Measurements from ENCODE around the gene IFT43.

The IFT43 gene

DNA sequence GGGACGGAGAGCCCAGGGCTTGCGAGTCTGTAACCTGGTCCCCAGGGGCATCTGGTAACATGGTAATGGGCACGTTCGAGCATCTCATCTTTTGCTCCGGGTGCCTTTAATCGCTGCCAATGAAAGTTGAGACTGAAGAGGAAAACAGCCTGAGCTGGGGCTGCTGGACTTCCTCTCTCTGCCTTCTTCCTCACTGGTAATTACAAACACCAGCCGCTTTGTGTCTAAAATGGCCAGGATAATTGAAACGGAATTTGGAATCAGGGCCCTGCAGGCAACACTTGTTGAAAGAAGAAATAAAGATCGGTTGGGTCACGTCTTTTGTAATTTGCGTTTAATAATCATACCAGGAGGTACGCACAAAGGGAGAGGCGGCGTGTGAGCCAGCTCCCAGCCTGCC, 114.7 kb downstream of the IFT43 start:
- no peaks in the 10 kb centered on the region for H3K9me3 Mint-ChIP-seq
- no peaks in the 10 kb centered on the region for H3K36me3 Mint-ChIP-seq (ENCODE audit: insufficient read depth)
- H3K27ac Mint-ChIP-seq, result no peak overlapping the region
- H3K4me1 Mint-ChIP-seq (ENCODE audit: low read depth in 2 of 2), result no peaks in the 10 kb centered on the region
- no peak overlapping the region for H3K4me3 Mint-ChIP-seq
- peaks cover 15 to 77% of the 10 kb centered on the region in 2 donors for H3K27me3 Mint-ChIP-seq
- DNase-seq (no peak), ATAC-seq (replicated peaks) (no peak)

DNA sequence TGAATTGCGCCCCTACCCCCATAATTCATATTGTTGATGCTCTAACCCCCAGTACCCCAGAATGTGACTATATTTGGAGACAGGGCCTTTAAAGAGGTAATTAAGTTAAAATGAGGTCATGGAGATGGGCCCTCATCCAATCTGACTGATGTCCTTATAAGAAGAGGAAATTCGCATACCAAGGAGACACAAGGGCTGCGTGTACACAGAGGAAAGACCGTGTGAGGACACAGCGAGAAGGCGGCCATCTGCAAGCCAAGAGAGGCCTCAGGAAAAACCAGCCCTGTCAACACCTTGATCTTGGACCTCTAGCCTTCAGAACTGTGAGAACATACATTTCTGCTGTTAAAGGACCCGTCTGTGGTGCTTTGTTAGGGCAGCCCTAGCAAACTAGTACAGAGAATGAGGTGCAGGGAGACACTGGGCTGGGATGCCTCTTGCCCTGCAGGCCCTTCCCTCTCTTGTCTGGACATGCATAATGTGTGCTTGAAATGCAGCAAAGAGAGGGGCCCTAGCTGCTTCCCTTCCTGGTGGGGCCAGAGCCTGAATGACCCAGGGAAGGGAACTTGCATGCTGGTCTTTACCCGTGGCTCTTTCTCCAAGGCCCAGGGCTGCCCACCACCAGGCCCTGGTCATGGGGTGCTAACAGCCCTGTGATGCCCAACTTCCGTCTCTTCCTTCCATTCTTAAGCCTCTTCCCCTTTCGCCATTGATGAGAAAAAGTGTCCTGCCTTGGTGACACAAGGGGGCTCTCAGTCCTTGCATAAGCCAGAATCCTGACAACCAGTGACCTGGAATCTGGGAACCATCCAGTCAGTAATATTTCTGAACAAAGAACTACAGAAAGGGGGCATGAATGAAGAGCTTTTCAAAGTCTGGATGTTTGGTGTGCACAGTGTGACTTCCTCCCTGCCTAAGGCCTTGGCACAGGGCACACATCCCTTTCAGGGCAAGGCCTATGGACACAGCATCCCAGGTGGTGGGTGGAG, 116.1 kb downstream of the IFT43 start:
- DNase-seq, result no peak
- H3K27me3 Mint-ChIP-seq, result peaks cover 28 to 83% of the 10 kb centered on the region in 2 donors

DNA sequence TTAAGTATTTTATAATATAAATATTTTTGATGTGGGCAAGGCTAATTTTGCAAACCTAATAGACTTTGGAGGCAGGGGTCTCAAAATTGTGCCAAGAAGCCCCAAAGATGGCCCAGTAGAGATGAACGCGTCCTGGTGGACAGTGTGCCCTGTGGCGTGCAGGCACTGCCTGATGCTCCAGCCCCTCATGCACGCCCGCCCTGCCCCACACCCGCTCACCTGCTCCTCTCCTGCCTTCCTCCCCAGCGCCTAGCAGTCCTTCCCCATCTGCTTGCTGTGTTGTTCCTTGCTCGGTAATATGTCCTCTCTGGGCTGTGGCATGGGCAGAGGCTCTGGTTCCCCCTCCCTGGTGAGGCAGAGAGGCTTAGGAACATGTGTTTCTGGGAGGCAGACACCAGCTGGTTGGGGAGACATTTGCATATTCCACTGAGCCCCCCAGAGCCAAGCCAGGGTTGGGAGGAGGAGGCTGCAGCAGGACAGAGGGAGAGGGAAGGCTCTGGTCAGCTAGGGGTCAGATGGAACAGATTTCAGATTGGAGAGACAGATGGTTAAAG, 119.3 kb downstream of the IFT43 start:
- no peaks in the 10 kb centered on the region for H3K4me1 Mint-ChIP-seq (ENCODE audit: low read depth in 2 of 2)
- DNase-seq (no peak), ATAC-seq (replicated peaks) (no peak)
- peaks cover 0 to 3% of the 10 kb centered on the region in 2 donors for H3K9me3 Mint-ChIP-seq
- no peak overlapping the region for H3K4me3 Mint-ChIP-seq
- no peaks in the 10 kb centered on the region for H3K36me3 Mint-ChIP-seq (ENCODE audit: insufficient read depth)
- peaks cover 30 to 83% of the 10 kb centered on the region in 2 donors for H3K27me3 Mint-ChIP-seq
- H3K27ac Mint-ChIP-seq, result no peak overlapping the region

More for the DNA sequence above, 116.1 kb downstream of the IFT43 start:
- H3K36me3 Mint-ChIP-seq (ENCODE audit: insufficient read depth), result no peaks in the 10 kb centered on the region
- ATAC-seq (replicated peaks), result no peak
- no peak overlapping the region for H3K4me3 Mint-ChIP-seq
- no peak overlapping the region for H3K27ac Mint-ChIP-seq
- no peaks in the 10 kb centered on the region for H3K4me1 Mint-ChIP-seq (ENCODE audit: low read depth in 2 of 2)
- no peaks in the 10 kb centered on the region for H3K9me3 Mint-ChIP-seq

DNA sequence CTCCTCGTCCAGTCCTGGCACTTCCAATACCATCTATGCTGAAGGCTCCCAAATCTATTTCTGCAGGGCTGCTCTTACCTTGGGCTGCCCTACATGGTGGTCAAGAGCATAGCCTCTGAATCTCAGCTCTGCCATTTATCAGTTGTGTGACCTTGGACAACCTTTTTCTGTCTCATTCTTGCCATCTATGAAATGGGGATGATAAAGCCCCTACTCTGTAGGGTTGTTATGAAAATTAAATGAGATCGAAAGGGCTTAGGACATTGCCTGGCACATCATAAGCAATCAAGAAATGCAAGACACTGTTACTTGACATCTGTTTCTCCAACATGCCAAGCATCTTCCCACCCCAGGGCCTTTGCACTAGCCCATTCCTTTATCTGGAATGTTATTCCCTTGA, 120.6 kb downstream of the IFT43 start:
- ATAC-seq (replicated peaks) (no peak), DNase-seq (no peak)
- Mint-ChIP-seq H3K27ac (no peak overlapping the region), H3K27me3 (peaks cover 30 to 76% of the 10 kb centered on the region in 2 donors), H3K4me3 (no peak overlapping the region), H3K36me3 (ENCODE audit: insufficient read depth) (no peaks in the 10 kb centered on the region), H3K4me1 (ENCODE audit: low read depth in 2 of 2) (no peaks in the 10 kb centered on the region), H3K9me3 (peaks cover 0 to 3% of the 10 kb centered on the region in 2 donors)

DNA sequence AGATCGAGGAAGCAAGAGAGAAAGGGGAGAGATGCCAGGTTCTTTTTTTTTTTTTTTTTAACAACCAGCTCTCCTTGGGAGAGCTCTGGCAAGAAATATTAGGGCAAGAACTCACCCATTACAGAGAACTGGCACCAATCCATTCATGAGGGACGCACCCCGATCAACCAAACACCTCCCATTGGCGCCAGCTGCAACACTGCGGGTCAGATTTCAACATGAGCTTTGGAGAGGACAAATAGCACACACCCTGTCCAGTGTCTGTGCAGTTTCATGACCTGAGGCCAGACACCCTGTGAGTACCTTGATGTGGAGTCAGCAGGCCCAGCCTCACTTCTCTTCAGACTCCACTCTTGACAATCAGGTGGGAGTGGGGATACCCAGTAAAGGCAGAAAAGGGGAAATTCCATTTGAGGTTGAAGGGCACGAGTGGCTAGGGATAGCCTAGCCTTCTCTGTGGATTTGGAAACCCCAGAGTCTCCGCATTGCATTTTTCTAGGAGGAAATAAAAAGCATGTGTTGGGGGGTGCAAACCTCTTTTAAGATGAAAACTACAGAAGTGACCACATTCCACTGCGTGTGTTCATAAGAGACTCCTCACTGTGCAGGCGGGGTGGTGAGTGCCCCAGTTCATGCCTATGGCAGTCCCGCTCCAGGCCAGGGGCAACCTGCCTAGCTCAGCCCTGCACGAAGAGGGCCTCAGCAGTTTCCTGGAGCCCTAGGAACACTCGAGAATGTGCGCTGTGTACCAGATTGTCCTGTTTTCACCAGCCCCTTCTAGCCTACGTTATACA, 123.7 kb downstream of the IFT43 start:
- Mint-ChIP-seq H3K27me3 (peaks cover 41 to 71% of the 10 kb centered on the region in 2 donors), H3K4me3 (no peak overlapping the region), H3K27ac (no peak overlapping the region), H3K9me3 (peaks cover 0 to 3% of the 10 kb centered on the region in 2 donors), H3K4me1 (ENCODE audit: low read depth in 2 of 2) (no peaks in the 10 kb centered on the region), H3K36me3 (ENCODE audit: insufficient read depth) (no peaks in the 10 kb centered on the region)
- DNase-seq (no peak), ATAC-seq (replicated peaks) (no peak)

DNA sequence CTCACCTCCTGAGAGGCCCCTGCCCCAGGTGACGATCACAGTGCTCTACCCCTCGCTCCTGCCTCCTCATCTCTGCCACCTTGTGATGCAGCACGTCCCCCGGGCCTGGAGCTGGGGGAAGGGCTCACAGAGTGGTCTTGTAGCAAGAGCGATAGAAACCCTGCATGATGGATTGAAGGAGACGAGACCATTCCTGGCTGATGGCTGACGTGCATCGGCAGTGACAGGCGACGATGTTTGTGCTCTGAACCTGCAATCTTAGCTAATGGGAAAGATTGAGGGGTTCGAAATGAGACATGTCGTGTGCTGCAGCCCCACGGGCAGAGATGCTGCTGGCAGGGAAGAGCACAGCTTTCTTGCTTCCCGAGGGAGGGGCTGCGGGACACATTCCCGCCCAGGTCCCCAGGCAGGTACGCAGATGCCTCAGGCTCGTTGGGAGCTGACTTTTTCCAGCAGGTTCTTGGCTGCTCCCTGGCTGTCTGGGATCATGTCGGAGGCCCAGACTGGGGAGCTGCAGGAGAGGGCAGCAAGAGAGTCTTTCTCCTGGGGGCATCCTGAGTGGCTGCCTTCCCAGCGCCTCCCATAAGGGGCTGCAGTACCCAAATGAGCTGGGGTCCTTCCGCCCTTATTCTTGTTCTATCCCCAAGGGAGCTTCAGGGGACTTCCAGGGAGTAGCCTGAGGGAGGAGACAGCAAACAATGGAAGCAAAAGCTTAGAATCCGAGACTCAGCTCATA, 127.5 kb downstream of the IFT43 start:
- Mint-ChIP-seq H3K4me3 (no peak overlapping the region), H3K36me3 (ENCODE audit: insufficient read depth) (no peaks in the 10 kb centered on the region), H3K9me3 (peaks cover 0 to 3% of the 10 kb centered on the region in 2 donors), H3K27me3 (peaks cover 47 to 73% of the 10 kb centered on the region in 2 donors), H3K4me1 (ENCODE audit: low read depth in 2 of 2) (no peaks in the 10 kb centered on the region), H3K27ac (no peak overlapping the region)
- DNase-seq (no peak), ATAC-seq (replicated peaks) (no peak)

DNA sequence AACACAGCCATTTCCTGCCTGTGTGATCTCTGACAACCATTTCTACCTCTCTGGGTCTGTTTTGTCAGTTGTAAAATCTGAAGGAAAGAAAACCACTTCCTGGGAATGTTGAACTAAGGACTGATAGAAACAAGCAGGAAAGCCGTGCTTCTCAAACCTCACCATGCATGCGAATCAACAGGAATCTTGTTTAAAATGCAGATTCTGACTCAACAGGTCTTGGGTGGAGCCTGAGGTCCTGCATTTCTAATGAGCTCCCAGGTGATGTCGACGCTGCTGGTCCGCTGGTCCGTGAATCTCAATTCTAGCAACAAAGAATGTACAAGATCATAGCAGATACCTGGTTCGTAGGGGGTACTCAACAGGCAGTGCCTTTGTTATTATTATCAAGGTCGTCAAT, 128.1 kb downstream of the IFT43 start:
- H3K36me3 Mint-ChIP-seq (ENCODE audit: insufficient read depth), result no peaks in the 10 kb centered on the region
- peaks cover 0 to 2% of the 10 kb centered on the region in 2 donors for H3K9me3 Mint-ChIP-seq
- no peaks in the 10 kb centered on the region for H3K4me1 Mint-ChIP-seq (ENCODE audit: low read depth in 2 of 2)
- H3K27me3 Mint-ChIP-seq, result peaks cover 42 to 66% of the 10 kb centered on the region in 2 donors
- H3K27ac Mint-ChIP-seq, result no peak overlapping the region
- no peak overlapping the region for H3K4me3 Mint-ChIP-seq
- ATAC-seq (replicated peaks), result no peak
- DNase-seq, result no peak

DNA sequence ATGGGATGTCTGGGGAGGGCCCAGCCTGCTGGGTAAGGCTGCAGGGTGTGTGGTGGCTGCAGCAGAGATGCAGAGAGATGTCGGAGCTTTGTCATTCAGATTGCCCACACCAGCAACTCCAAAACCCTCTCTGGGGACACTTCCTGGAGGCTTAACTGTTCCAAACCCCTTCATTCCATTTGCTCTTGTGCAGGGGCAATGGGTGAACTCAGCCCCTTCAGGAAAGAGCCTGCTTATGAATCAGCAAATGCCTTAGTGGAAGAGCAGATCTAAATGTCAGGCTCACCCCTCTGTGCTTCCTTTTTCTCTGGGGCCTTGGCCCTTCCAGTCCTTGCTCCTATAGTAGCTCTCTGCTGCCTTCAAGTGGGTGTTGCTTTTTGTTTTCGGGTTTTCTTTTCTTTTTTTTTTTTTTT, 129.5 kb downstream of the IFT43 start:
- Mint-ChIP-seq H3K9me3 (no peaks in the 10 kb centered on the region), H3K27ac (no peak overlapping the region), H3K4me1 (ENCODE audit: low read depth in 2 of 2) (no peaks in the 10 kb centered on the region), H3K36me3 (ENCODE audit: insufficient read depth) (no peaks in the 10 kb centered on the region), H3K27me3 (peaks cover 37 to 59% of the 10 kb centered on the region in 2 donors), H3K4me3 (no peak overlapping the region)
- DNase-seq (no peak), ATAC-seq (replicated peaks) (no peak)

DNA sequence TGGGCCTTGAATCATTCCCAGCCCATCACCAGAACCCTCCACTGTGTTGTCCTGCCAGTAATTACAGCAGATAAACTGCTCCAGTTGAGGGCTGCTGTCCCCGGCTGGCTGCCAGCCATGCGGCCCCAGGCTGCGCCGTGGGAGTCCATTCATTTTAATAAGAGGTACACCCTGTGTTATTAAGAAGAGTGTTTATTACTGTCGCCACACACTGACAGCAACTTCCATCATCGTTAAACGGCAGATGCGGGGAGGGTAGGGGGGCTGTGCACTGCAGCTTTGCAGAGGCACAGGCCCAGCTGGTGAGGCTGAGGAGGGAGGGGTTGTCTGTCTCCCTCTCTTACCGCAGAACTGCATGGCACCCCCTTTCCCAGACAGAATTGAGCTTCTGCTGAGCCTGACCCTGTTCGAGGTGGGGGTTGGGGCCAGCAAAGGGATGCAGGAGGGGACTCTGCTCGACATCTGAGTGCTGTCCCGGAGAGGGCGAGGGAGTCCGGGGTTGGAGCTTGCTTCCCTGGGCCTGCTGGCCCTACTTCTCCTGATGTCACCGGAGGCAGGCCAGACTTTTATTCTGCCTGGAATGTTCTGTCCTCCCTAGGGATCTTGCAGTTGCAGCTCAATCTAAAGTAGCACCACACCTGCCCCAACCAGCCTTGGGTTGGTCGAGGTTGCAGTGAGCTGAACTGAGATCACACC, 132.4 kb downstream of the IFT43 start:
- no peaks in the 10 kb centered on the region for H3K9me3 Mint-ChIP-seq
- no peak overlapping the region for H3K4me3 Mint-ChIP-seq

DNA sequence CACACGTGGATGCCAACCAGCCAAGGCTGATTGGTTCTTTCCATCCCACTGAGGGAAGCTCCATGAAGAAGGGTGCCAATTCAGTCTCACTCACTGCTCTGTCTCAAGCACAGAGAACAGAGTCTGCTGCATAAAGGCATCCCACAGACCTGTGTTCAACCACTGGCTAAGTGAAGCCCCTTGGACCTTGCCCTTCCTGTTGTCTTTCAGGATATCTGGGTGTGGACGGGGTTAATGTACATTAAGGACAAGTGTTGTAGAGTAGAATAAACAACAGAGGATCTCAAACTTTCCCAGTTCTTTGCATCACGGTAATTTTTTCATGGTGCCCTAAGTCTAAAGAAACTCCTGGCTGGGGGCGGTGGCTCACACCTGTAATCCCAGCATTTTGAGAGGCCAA, 133.0 kb downstream of the IFT43 start:
- no peak overlapping the region for H3K27ac Mint-ChIP-seq
- DNase-seq, result no peak
- no peak overlapping the region for H3K4me3 Mint-ChIP-seq
- H3K9me3 Mint-ChIP-seq, result no peaks in the 10 kb centered on the region
- ATAC-seq (replicated peaks), result no peak
- H3K36me3 Mint-ChIP-seq (ENCODE audit: insufficient read depth), result no peaks in the 10 kb centered on the region
- H3K4me1 Mint-ChIP-seq (ENCODE audit: low read depth in 2 of 2), result no peaks in the 10 kb centered on the region
- H3K27me3 Mint-ChIP-seq, result peaks cover 27 to 48% of the 10 kb centered on the region in 2 donors

More for the DNA sequence above, 132.4 kb downstream of the IFT43 start:
- DNase-seq (no peak), ATAC-seq (replicated peaks) (no peak)
- H3K27ac Mint-ChIP-seq, result no peak overlapping the region
- peaks cover 30 to 48% of the 10 kb centered on the region in 2 donors for H3K27me3 Mint-ChIP-seq
- H3K36me3 Mint-ChIP-seq (ENCODE audit: insufficient read depth), result no peaks in the 10 kb centered on the region
- H3K4me1 Mint-ChIP-seq (ENCODE audit: low read depth in 2 of 2), result no peaks in the 10 kb centered on the region

DNA sequence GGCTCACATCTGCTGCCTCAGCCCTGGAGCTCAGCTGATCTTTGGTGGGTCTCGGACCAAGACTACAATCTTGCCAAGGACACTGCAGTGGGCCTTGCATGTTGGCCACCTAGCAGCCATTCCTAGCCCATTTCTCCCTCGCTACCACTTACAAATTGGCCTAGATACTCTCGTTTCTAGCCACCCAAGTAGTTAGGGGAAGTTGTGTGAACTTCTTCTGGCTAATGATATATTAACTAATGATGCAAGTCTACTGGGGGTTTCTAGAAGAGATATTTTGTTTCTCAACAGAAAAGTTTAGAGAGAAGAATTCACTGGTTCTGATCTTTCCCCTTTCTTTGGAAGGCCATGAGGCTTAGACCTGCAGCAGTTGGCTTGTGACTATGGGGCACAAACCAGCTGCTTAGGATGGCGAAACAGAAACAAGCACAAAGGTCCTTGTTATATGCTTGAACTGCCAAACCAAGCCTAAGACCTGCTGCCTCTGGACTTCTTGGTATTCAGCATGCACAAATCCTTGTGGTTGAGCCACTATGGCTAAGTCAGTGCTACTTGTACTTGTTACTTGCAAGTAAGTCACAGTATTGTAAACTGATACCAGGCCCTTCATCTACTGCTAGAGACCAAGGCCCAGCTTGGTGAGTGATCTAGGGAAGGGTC, 135.7 kb downstream of the IFT43 start:
- ATAC-seq (replicated peaks), result no peak
- Mint-ChIP-seq H3K36me3 (ENCODE audit: insufficient read depth) (no peaks in the 10 kb centered on the region), H3K4me1 (ENCODE audit: low read depth in 2 of 2) (no peaks in the 10 kb centered on the region), H3K27ac (no peak overlapping the region), H3K4me3 (no peak overlapping the region), H3K27me3 (peaks cover 15 to 49% of the 10 kb centered on the region in 2 donors), H3K9me3 (peaks cover 0 to under 1% of the 10 kb centered on the region in 2 donors)
- no peak for DNase-seq
